HG02588 (cell line): Measurements from ENCODE around the gene ACYP2.
"Not testable (repeated sequence)": the region's sequence is repeated elsewhere in the genome, so short reads cannot be mapped to it uniquely, and the experiment has no call there.

ENCODE experiments used
- ATAC-seq: cut with Tn5 transposase; IDR thresholded peaks from one replicate; pipeline ENCODE4 v1.9.1; 2021; ENCODE audit warnings: mild to moderate bottlenecking, moderate library complexity; ENCODE audit not compliant: unreplicated experiment

Gene ACYP2

GRCh38 chr2:54096141-54096540, 19.3 kb upstream of the ACYP2 start:
- not testable (repeated sequence) for ATAC-seq

GRCh38 chr2:54097124-54097523, 18.3 kb upstream of the ACYP2 start:
- no peak for ATAC-seq

GRCh38 chr2:54099370-54099769, 16.0 kb upstream of the ACYP2 start:
- ATAC-seq: no peak

- peak; percentile 76 for ATAC-seq
Measured at GRCh38 chr2:54099829-54100585, 15.4 kb upstream of the ACYP2 start.

GRCh38 chr2:54100772-54101171, 14.6 kb upstream of the ACYP2 start:
- no peak for ATAC-seq

GRCh38 chr2:54103454-54104314, 11.7 kb upstream of the ACYP2 start:
- ATAC-seq: peak; percentile 50

GRCh38 chr2:54106631-54107454, 8.6 kb upstream of the ACYP2 start:
- ATAC-seq: peak; percentile 71

- no peak for ATAC-seq
Measured at GRCh38 chr2:54107455-54107764, 8.0 kb upstream of the ACYP2 start.

- ATAC-seq: no peak
Measured at GRCh38 chr2:54107903-54108615, 7.4 kb upstream of the ACYP2 start.

GRCh38 chr2:54109848-54110247, 5.6 kb upstream of the ACYP2 start:
- no peak for ATAC-seq

- not testable (repeated sequence) for ATAC-seq
Measured at GRCh38 chr2:54114479-54114878, 936 bp upstream of the ACYP2 start.

GRCh38 chr2:54114936-54115283, 505 bp upstream of the ACYP2 start:
- ATAC-seq: no peak

- ATAC-seq: not testable (repeated sequence)
Measured at GRCh38 chr2:54116598-54116997, 1.2 kb downstream of the ACYP2 start.

GRCh38 chr2:54120950-54121349, 5.5 kb downstream of the ACYP2 start:
- no peak for ATAC-seq

GRCh38 chr2:54122171-54122935, 6.9 kb downstream of the ACYP2 start:
- ATAC-seq: no peak

GRCh38 chr2:54122939-54123338, 7.5 kb downstream of the ACYP2 start:
- no peak for ATAC-seq

GRCh38 chr2:54127174-54127573, 11.8 kb downstream of the ACYP2 start:
- not testable (repeated sequence) for ATAC-seq

- ATAC-seq: no peak
Measured at GRCh38 chr2:54133056-54133455, 17.6 kb downstream of the ACYP2 start.

GRCh38 chr2:54139210-54139609, 23.8 kb downstream of the ACYP2 start:
- no peak for ATAC-seq

- ATAC-seq: no peak
Measured at GRCh38 chr2:54143780-54144179, 28.4 kb downstream of the ACYP2 start.
